ENCODE measurements around the gene KCTD11.
"Not testable (repeated sequence)": the region's sequence is repeated elsewhere in the genome, so short reads cannot be mapped to it uniquely, and the experiment has no call there.

The KCTD11 gene

DNA sequence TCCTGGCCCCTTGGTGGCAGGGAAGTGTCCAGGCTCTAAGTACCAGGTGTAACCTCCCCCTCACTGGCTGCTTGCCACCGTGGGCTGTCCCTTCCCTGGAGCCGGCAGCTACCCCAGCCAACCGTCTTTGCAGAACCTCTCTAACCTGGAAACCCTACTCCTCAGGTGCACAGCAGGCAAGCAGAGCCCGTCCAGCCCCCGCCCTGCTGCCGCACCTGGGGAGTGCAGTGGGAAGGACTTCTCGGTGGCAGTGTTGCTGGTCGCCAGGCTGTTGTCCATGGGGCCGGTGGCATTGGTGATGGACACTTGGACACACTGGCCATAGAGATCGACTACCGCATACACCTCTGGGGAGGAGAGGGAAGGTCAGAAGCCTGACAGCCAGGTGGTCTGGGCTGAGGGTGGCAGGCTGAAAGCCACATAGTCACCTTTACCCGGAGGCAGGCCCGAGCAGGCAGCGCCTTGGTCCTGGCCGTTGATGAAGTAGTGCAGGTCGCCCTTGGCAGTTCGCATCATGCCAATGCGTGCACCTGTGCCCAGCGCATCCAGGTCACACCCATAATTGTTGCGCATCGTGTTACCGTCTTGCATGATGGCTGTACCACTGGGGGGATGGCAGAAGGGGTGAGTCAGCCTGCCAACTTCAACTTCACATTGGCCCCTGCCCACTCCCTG is 29.3 kb upstream of the KCTD11 start:
- DNase-seq (ENCODE audit: low spot score): no peak

DNA sequence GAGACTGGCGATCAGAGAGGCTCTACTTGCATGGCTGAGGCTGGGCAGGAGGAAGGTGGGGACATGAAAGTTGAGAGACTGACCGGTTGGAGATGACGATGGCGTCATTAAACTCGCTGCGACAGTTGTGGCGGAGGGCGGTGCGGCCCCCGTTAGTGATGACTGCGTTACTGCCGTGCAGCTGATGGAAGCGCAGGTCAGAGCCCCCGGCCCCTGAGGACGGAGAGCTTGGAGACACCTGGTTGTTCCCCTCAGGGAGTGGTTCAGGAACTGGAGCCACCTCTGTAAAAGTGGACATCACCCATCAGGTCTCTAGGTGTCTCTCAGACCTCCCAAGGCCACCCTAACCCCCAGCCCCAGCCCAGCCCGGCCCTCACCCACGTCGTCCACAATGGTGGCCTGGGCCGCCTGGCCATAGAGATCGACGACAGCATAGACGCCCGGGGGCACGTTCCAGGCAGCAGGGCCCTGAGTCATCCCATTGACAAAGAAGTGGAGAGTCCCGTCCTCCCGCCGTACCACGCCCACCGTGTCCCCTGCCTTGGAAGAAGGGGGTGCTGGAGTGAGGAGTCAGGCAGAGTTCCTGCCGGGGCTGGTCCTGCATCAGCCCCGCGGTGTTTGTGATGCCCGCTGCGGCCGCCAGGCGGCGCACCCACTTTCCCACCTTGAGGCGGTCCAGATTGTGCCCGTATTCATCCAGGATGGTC is 28.1 kb upstream of the KCTD11 start:
- DNase-seq (ENCODE audit: low spot score): peak; percentile 34

DNA sequence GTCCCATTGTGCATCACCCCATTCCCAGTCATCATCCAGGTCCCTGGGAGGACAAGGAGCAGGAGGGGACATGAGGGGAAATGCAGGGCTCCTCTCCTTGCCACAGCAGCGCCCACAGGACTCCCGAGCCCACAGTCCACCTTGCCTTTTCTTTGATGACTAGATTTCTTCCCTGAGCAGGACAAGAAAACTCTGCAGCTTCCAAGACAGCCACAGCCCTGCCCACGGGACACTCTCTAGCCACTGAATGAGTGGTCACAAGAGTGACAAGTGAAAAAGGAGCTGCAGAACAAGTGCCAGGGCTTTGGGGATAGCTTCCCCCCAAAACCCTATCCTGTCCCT is 27.6 kb upstream of the KCTD11 start:
- no peak for DNase-seq (ENCODE audit: low spot score)

DNA sequence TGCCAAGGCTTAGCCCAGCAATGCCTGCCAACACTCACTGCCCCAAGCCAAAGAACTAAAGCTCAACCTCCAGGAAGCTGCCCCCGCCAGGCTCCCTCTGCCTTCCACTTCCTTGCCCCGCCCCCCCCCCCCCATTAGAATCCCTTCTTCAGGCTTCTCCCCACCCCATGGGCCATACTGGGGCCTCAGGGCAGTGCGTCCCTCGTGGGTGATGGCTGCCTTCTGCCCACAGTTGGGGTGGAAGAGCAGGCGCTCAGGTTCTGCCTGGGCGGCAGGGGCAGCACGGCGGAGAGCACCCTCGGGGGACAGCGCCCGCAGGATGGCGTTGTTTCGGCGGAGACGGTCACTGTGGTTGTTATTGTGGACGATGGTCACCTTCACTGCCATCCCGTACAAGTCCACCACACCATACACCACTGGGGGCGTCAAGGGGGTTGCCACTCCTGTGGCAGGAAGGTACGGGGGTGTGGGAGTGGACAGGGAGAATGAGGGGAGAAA is 26.9 kb upstream of the KCTD11 start:
- no peak for DNase-seq (ENCODE audit: low spot score)

DNA sequence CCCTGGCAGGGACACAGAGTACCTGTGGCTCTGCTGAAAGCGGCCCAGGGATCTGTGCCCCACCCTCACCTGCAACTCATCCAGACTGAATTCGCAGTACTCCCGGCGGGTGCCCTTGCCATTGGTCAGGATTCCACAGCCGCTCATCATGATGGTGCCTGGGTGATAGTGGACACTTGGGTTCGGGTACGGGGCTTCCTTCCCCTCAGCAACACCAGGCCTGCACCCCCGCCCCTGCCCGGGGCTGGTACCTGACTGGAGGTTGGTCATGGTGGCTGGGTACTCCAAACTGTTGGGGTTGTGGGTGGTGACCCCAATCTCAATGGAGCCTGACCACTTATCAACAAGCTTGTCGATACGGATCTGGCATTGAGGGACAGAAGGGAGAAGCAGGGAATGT is 25.8 kb upstream of the KCTD11 start:
- DNase-seq (ENCODE audit: low spot score): no peak

DNA sequence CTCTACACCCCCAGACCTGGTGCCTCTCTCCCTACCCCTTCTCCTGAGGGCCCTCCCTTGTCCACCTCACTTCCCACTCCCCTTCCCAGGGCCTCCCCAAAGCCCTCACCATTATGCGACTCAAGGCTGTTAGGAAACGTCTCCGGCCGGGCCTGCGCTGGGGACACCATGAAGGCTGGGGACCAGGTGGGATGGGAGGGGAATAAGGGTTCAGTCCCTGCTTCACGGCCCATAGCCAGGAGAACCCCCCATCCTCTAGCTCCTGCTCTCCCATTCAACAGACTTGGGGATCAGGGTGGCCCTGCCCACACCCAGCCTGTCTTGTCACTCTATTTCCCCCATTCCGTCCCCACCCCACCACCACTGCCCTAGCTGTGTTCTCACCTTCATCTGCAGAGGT is 24.9 kb upstream of the KCTD11 start:
- no peak for DNase-seq (ENCODE audit: low spot score)

DNA sequence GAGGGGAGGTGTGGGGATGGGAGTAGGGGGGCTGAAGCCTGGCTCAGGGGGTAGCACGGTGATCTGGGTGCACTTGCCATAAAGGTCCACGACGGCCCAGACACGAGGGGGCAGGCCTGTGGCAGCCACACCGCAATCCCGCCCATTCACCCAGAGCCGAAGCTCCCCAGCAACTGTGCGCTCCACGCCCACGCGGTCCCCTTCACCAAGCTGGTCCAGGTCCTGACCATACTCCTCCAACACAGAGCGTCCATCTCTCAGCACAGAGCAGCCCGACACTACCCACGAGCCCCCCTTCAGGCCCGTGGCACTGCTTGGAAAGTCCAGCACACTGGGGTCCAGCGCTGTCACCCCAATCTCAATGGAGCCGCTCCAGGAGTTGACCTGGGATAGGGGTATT is 24.5 kb upstream of the KCTD11 start:
- no peak for DNase-seq (ENCODE audit: low spot score)

DNA sequence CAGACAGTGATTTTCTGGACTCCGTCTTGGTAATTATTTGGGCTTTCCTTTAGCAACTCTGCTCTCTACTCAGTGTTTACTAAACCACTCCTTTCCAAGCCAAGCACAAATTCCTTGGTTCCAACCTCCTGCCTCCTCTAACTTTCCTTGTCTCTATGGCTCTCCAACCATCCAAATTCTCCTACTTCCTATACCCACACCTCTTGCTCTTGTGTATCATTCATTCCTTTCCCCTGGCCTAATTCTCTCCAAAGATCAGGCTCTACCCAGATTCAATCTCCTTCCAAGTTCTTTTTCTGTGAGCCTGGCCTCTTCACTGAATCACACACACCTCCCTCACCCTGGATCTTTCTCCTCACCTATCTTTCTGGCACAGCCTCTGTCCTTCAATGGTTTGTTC is 24.0 kb upstream of the KCTD11 start:
- DNase-seq (ENCODE audit: low spot score): no peak

DNA sequence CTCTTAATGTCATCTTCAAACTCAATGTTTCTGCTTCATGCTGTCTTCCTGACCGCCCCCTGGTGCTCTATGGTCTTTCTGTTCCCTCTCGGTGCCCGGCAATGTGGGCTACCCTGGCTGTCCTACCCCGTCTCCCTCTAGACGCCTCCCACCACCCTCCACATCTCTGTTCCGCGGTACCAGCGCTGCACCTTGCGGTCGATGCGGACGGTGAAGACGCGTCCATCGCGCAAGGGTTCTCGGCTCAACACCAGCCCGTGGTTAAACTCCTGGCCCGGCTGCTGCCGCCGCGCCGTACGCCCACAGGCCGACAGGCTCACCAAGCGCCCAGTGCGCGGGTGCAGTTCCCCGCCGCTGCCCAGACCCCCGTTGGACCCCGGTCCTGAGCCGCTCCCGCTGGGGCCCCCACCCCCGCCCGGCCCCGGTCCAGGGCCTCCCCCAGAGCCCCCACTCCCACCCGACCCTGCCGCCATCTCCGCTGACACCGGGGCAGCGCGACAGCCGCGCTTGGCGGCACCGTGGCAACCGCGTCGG is 23.1 kb upstream of the KCTD11 start, which contains the start of gene NEURL4:
Gene NEURL4 (minus strand): TSS at position 496 of the 534 bp plus-strand sequence. CDS start 23 bp downstream, at position 473.
- peak; percentile 46 for DNase-seq (ENCODE audit: low spot score)

DNA sequence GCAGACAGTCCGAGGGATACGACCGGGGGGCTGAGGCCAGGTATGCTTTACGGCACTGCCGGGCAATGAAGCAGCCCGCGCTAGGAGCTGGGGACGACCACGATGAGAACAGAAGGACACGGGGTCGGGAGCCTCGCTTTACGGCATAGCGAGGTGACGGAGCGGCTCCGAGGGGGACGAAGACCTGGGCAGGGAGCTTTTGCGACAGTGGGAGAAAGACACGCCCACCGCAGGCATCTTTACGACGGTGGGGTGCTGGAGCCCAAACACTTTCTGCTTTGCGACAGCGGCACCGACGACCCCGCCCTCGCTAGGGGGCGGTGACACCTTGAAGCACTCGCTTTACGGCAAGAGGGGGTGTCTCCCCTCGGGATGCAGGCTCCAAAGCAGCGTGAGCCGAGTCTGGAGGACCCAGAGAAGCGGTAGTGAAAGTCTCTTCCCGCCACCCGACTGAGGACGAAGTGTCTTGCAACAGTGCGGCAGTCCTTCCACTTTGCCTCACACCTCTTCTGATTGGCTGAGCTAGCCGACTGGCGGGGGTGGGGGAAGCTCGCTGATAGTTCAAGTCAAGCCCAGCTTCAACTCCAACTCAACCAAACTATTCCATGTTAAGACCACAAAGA is 22.5 kb upstream of the KCTD11 start:
- DNase-seq (ENCODE audit: low spot score): peak; percentile 97

DNA sequence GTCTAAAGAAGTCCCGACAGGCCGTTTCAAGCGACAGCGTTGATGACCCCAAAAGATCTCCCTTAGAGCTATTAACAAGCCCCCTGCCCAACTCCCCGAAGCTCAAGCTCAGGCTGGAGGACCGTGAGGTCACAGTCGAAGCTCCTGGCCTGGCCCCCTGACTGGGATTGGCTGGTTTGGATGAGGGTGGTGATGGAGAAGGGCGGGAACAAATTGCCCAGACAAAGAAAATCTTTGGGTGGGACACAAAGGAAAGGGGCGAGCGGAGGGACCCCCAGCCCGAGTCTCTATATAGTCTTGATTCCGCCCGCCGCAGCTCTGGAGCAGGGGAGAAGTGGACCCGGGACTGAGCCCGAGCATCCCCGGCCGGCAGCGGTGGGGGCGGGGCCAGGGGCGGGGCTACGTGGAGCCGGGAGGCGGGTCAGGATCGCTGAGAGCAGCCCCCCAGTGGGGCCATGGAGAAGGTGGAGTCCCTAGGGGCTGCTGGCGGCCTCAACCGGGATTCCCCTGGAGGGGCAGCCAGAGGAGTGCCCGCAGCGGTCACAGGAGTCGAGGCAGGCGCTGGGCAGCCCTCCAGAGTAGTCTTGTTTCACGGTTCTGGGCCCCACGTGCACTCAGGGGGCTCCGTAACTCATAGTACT is 21.8 kb upstream of the KCTD11 start:
- peak; percentile 77 for DNase-seq (ENCODE audit: low spot score)

DNA sequence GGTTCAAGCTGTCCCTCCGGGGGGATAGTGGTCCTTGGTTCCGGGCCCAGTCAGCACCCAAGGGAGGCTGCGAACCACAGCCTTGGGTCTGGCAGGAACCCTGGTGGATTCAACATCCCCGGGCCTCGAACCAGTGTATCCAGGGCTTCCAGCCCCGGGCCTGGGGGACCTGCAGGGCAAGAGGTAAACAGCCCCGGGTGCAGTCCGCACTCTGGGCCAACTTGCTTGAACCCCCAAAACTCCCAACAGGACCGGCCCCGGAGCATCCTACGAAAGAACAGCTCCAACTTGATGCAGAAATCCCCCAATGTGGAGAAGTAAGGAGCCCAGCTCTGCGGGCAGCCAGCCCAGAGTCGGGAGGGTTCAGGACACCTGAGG is 21.3 kb upstream of the KCTD11 start:
- DNase-seq (ENCODE audit: low spot score): no peak

DNA sequence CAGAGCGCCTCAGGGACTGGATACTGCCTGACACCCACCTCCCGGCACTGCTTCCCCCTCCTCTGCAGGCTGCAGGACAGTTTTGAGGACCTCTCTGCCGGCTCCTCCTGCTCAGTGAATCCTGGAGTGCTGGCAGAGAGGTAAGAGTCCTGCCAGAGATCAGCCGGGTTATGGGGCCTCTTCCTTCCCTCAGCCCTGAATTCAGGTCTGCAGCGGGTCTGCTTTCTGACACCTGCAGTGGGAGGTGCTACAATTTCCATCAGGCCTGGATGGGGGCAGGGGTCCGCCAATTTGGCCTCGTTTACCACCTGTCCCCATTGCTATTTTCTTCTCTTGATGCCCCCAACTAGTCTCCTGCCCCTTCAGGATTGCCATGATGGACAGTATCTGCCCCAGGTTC is 19.9 kb upstream of the KCTD11 start:
- no peak for DNase-seq (ENCODE audit: low spot score)

DNA sequence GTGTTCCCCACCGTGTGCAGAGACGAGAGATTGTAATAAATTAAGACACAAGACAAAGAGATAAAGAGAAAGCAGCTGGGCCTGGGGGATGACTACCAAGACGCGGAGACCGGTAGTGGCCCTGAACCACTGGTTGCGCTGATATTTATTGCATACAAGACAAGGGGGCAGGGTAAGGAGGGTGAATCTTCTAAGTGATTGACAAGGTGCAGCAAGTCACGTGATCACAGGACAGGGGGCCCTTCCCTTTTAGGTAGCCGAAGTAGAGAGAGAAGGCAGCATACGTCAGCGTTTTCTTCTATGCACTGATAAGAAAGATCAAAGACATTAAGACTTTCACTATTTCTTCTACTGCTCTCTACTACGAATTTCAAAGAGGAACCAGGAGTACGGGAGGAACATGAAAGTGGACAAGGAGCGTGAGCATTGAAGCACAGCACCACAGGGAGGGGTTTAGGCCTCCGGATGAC is 19.3 kb upstream of the KCTD11 start:
- not testable (repeated sequence) for DNase-seq (ENCODE audit: low spot score)

DNA sequence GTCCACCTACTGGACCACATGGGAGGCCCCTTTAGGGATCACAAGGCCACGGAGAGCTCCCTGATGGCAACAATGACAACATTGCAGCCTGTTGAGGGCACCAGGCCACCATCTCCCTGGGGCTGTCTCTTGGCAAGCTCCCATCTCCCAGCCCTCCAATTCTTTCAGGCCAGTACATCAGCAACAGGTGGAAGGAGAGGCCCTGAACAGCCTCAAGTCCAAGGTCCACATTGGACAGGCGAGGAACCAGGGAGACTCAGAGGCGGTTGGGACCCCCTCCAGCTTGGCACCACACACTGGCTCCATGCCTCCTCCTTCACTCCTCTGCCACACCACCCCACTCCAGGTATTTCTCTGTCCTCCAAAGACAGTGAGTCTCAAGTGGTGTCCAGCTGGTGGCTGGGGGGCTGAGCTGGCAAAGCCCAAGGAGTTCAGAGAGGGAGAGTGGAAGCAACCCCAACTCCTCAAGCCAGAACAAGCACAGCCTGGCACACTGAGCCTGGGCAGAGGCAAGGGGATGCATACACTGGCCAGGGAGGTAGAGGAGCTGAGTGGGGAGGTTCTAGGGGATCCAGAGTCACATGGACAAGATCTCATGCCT is 16.9 kb upstream of the KCTD11 start:
- DNase-seq (ENCODE audit: low spot score): no peak

DNA sequence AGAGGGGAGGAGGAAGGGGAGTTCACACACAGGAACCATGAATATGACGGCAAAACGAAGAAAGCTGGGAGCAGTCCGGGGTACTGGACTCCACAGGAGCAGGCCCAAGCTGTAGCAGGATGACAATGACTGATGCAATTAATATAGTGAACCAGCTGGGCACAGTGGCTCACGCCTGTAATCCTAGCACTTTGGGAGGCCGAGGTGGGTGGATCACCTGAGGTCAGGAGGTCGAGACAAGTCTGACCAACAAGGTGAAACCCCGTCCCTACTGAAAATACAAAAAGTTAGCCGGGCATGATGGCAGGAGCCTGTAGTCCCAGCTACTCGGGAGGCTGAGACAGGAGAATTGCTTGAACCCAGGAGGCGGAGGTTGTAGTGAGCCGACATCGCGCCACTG is 16.2 kb upstream of the KCTD11 start:
- not testable (repeated sequence) for DNase-seq (ENCODE audit: low spot score)

DNA sequence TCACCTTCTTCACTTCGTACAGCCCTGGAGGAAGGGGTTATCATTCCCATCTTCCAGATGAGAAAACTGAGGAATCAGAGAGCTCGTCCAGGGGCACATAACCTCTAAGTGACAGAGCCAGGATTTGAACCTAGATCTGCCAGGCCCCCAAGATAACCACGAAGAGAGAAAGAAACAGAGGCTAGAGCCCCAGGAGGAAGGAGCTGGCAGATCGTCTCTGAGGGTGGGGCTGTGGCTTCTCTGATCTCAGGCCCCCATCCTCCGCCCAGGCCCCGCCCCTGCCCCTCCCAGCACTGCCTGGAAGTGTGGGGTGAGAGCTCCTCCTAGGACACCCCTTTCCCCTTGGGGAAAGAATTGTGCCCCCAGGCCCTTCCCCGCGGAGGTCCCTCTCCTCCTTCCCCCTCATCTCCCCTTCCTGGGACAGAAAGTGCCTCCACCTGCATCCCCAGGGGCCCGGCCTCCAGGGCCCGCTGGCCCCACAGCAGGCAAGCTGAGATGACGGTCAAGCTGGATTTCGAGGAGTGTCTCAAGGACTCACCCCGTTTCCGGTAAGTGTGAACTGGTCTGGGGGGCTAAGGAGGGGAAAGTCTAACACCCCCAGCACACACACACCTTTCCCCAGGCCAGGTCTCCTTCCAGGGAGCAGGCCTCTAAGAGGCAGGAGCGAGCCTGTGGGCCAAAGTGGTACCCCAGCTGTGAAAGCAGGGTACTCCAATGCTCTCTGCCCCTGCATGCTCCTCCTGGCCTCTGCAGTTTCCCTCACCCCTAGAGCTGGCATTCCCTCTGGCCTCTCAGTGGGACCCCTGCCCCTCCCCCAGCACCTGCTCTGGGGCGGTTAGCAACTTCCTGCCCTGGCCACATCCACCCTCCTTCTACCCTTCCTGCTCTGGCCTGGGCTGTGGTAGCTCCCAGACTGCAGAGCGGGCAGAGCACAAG is 15.5 kb upstream of the KCTD11 start, which contains the start of gene ACAP1:
Gene ACAP1 (plus strand): TSS at position 290 of the 936 bp plus-strand sequence. CDS start 206 bp downstream, at position 496.
- DNase-seq (ENCODE audit: low spot score): peak; percentile 44

DNA sequence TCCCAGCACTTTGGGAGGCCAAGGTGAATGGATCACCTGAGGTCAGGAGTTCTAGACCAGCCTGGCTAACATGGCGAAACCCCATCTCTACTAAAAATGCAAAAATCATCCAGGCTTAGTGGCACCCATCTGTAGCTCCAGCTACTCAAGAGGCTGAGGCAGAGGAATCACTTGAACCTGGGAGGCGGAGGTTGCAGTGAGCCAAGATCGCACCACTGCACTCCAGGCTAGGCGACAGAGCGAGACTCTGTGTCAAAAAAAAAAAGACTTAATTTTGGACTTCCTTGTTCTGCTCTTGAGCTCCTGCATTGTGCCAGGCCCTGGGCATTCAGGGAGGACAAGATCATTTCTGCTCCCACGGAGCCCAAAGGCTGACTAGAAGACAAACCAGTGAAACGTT is 14.4 kb upstream of the KCTD11 start:
- not testable (repeated sequence) for DNase-seq (ENCODE audit: low spot score)

DNA sequence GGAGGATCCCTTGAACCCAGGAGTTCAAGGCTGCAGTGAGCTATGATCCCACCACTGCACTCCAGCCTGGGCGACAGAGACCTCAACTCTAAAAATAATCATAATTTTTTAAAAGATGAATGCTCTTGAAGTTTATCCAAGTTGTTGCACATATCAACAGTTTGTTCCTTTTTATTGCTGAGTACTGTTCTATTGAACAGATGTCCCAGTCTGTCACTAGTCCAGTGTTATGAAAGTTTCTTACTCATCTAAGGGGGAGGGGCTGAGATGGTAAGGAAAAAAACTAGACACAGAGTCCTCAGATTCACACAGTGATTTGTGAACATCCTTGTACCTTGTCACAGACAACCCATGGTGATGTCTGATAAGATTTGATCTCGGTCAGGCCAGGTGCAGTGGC is 11.8 kb upstream of the KCTD11 start:
- no peak for DNase-seq (ENCODE audit: low spot score)

DNA sequence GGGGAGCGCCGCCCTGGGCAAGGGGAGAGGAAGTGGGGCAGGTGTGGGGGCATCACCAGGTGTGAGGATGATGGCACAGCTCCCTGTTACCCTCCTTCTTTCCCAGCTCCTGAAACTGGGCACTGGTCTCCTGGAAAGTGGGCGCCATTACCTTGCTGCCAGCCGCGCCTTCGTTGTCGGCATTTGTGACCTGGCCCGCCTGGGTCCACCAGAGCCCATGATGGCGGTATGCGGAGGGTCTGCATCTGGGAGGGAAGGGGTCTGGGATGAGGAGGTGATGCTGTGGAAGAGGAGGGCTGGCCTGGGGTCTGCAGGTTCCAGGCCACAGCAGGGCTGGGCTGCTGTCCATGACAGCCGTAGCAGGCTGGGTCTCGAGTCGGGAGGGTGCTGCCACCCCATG is 10.1 kb upstream of the KCTD11 start:
- DNase-seq (ENCODE audit: low spot score): no peak

DNA sequence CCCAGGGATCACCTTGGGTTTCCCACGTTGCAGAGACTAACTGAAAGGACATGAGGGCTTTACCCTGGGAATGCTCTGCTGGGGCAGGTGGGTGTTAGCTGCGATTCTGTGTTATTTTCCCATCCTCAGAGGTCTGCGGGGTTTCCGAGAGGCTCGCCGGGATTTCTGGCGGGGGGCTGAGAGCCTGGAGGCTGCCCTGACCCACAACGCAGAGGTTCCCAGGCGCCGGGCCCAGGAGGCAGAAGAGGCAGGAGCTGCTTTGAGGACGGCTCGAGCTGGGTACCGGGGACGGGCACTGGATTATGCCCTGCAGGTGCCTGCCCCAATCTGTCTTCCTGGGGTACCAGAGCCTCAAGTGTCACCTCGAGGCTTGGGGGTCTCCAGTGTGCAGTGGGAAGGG is 8.7 kb upstream of the KCTD11 start:
- no peak for DNase-seq (ENCODE audit: low spot score)
